ENCODE measurements around the gene RTN4RL1. TPM values are rescaled to one million over a fixed set of nuclear protein-coding genes. Genes with fewer than 3 reads are reported as not detected.

Gene RTN4RL1
- total RNA-seq, 1 experiment from 2014 or later = 0.80 TPM

DNA sequence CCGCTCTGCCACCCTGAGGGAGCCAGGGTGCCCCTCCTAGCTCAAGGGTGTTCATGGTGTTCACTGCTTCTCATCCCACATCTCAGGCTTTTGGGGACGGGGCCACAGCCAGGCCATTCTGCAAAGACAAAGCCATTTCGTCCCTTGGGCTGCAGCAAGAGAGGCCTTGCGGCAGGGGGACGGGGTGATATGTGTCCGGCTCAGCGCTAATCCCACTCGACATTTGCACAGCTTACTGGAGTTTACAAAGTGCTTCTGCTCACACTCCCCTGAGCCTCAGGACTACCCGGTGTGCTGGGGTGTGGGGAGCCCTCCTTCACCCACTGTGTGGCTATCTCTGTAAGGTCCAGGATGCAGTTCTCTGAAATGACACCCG is 84.3 kb downstream of the RTN4RL1 start:
- BruUV-seq (replicated peaks) = no TSS peak
- Histone ChIP-seq H3K9me3 (ENCODE audit: control insufficient read depth, insufficient read depth, low read depth, low read length) (no peaks in the 10 kb centered on the region), H3K36me3 (ENCODE audit: control insufficient read depth, insufficient read depth, low read length) (no peaks in the 10 kb centered on the region), H3K4me1 (ENCODE audit: control insufficient read depth, insufficient read depth, low read length) (no peaks in the 10 kb centered on the region), H3K4me3 (ENCODE audit: low read depth in 2 of 2, low read length in 2 of 2) (no peak overlapping the region), H3K27ac (ENCODE audit: low read length) (no peak overlapping the region), H3K27me3 (ENCODE audit: control insufficient read depth, insufficient read depth, low read length) (no peaks in the 10 kb centered on the region)
- ChIA-PET POLR2A (no interaction called here), CTCF (no interaction called here)
- in situ Hi-C loops (cut with HindIII; ENCODE audit: low pct_unique_long_range_greater_than_20kb, low sequenced_read_pairs) (no loop called here), intact Hi-C loops (cut with micrococcal nuclease; ENCODE audit: unreplicated experiment) (no loop called here)
- DNase-seq (ENCODE audit: low read depth, low spot score) = no peak
- no peak for ATAC-seq
- TF ChIP-seq, protein P1, sequence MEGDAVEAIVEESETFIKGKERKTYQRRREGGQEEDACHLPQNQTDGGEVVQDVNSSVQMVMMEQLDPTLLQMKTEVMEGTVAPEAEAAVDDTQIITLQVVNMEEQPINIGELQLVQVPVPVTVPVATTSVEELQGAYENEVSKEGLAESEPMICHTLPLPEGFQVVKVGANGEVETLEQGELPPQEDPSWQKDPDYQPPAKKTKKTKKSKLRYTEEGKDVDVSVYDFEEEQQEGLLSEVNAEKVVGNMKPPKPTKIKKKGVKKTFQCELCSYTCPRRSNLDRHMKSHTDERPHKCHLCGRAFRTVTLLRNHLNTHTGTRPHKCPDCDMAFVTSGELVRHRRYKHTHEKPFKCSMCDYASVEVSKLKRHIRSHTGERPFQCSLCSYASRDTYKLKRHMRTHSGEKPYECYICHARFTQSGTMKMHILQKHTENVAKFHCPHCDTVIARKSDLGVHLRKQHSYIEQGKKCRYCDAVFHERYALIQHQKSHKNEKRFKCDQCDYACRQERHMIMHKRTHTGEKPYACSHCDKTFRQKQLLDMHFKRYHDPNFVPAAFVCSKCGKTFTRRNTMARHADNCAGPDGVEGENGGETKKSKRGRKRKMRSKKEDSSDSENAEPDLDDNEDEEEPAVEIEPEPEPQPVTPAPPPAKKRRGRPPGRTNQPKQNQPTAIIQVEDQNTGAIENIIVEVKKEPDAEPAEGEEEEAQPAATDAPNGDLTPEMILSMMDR (IDR thresholded peaks at IDR 0.05) = no peak
- TF ChIP-seq TCF7L2 (IDR thresholded peaks at IDR 0.05; ENCODE audit: low read depth, low read length) (no peak), POLR2AphosphoS5 (IDR thresholded peaks at IDR 0.05; ENCODE audit: low read depth, low read length) (no peak), SIN3A (IDR thresholded peaks at IDR 0.05; ENCODE audit: borderline replicate concordance, insufficient read depth, low read depth, low read length) (no peak)

GRCh38 chr17:1939981-1940809 is 84.9 kb downstream of the RTN4RL1 start:
- ChIA-PET CTCF (no interaction called here), POLR2A (no interaction called here)
- DNase-seq (ENCODE audit: low read depth, low spot score) = no peak
- H3K4me3 ChIP-seq (ENCODE audit: low read depth in 2 of 2, low read length in 2 of 2) = no peak overlapping the region
- H3K36me3 ChIP-seq (ENCODE audit: control insufficient read depth, insufficient read depth, low read length) = no peaks in the 10 kb centered on the region
- BruUV-seq (replicated peaks) = no TSS peak
- no peak for ATAC-seq
- in situ Hi-C loops (cut with HindIII; ENCODE audit: low pct_unique_long_range_greater_than_20kb, low sequenced_read_pairs) = no loop called here
- TF ChIP-seq POLR2AphosphoS5 (IDR thresholded peaks at IDR 0.05; ENCODE audit: low read depth, low read length) (no peak), SIN3A (IDR thresholded peaks at IDR 0.05; ENCODE audit: borderline replicate concordance, insufficient read depth, low read depth, low read length) (no peak), TCF7L2 (IDR thresholded peaks at IDR 0.05; ENCODE audit: low read depth, low read length) (no peak)
- TF ChIP-seq, protein P2, sequence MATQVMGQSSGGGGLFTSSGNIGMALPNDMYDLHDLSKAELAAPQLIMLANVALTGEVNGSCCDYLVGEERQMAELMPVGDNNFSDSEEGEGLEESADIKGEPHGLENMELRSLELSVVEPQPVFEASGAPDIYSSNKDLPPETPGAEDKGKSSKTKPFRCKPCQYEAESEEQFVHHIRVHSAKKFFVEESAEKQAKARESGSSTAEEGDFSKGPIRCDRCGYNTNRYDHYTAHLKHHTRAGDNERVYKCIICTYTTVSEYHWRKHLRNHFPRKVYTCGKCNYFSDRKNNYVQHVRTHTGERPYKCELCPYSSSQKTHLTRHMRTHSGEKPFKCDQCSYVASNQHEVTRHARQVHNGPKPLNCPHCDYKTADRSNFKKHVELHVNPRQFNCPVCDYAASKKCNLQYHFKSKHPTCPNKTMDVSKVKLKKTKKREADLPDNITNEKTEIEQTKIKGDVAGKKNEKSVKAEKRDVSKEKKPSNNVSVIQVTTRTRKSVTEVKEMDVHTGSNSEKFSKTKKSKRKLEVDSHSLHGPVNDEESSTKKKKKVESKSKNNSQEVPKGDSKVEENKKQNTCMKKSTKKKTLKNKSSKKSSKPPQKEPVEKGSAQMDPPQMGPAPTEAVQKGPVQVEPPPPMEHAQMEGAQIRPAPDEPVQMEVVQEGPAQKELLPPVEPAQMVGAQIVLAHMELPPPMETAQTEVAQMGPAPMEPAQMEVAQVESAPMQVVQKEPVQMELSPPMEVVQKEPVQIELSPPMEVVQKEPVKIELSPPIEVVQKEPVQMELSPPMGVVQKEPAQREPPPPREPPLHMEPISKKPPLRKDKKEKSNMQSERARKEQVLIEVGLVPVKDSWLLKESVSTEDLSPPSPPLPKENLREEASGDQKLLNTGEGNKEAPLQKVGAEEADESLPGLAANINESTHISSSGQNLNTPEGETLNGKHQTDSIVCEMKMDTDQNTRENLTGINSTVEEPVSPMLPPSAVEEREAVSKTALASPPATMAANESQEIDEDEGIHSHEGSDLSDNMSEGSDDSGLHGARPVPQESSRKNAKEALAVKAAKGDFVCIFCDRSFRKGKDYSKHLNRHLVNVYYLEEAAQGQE (IDR thresholded peaks at IDR 0.05; ENCODE audit: insufficient read depth in 1 of 2, low read depth in 2 of 2, low read length in 1 of 2) = no peak
- TF ChIP-seq, protein P1 (IDR thresholded peaks at IDR 0.05) = no peak
- intact Hi-C loops (cut with micrococcal nuclease; ENCODE audit: unreplicated experiment) = no loop called here
- H3K27ac ChIP-seq (ENCODE audit: low read length) = no peak overlapping the region
- H3K27me3 ChIP-seq (ENCODE audit: control insufficient read depth, insufficient read depth, low read length) = no peaks in the 10 kb centered on the region
- H3K9me3 ChIP-seq (ENCODE audit: control insufficient read depth, insufficient read depth, low read depth, low read length) = no peaks in the 10 kb centered on the region
- H3K4me1 ChIP-seq (ENCODE audit: control insufficient read depth, insufficient read depth, low read length) = no peaks in the 10 kb centered on the region

Measured in Panc1 (cell line).